CD4-positive, CD25-positive, alpha-beta regulatory T cell (primary cell): Measurements from ENCODE around the gene MAOA. TPM values are rescaled to one million over a fixed set of nuclear protein-coding genes. Genes with fewer than 3 reads are reported as not detected.

ENCODE experiments used
- ATAC-seq, 2 donors: fragments of 150-1000 bp; cut with Tn5 transposase; one replicate each; pipeline ENCODE4 v1.10.0; 2021; ENCODE audit warnings: low read depth in 2 of 2, moderate number of reproducible peaks in 2 of 2, moderate library complexity in 1 of 2
- DNase-seq, 3 donors: peaks; one replicate each; pipeline versions ENCODE4 v3.0.0 to v3.0.0-alpha.2; 2012 to 2022; ENCODE audit warnings: mixed read lengths in 1 of 3
- H3K27ac ChIP-seq: one replicate; pipeline ENCODE4 v1.7.0; 2013; ENCODE audit warnings: mild to moderate bottlenecking, low read length; ENCODE audit not compliant: insufficient read depth, poor library complexity, severe bottlenecking
- H3K27me3 ChIP-seq: one replicate; pipeline ENCODE4 v1.7.0; 2013; ENCODE audit warnings: low read length; ENCODE audit not compliant: control insufficient read depth, insufficient read depth
- H3K36me3 ChIP-seq: one replicate; pipeline ENCODE4 v1.7.0; 2013; ENCODE audit warnings: mild to moderate bottlenecking, low read length, moderate library complexity; ENCODE audit not compliant: control insufficient read depth, insufficient read depth
- H3K4me1 ChIP-seq: 2 replicates; pipeline ENCODE4 v1.7.0; 2013; ENCODE audit warnings: mild to moderate bottlenecking, low read length; ENCODE audit not compliant: insufficient read depth, control insufficient read depth, poor library complexity, severe bottlenecking
- H3K4me3 ChIP-seq: one replicate; pipeline ENCODE4 v1.7.0; 2013; ENCODE audit warnings: low read depth, mild to moderate bottlenecking, low read length, moderate library complexity
- H3K9me3 ChIP-seq, 2 experiments: 1 replicate in 1 of 2; 2 replicates in 1 of 2; pipeline ENCODE4 v1.7.0; 2013; ENCODE audit warnings: low read length in 2 of 2, mild to moderate bottlenecking in 1 of 2, moderate library complexity in 1 of 2; ENCODE audit not compliant: control insufficient read depth in 2 of 2
- H3K27ac Mint-ChIP-seq, 3 donors: one replicate each; pipeline ENCODE4 v1.8.0; 2020 to 2022; ENCODE audit warnings: mild to moderate bottlenecking in 3 of 3, mixed read lengths in 3 of 3, moderate library complexity in 2 of 3
- H3K27me3 Mint-ChIP-seq: one replicate; pipeline ENCODE4 v1.8.0; 2022; ENCODE audit warnings: mild to moderate bottlenecking, mixed read lengths
- H3K36me3 Mint-ChIP-seq: one replicate; pipeline ENCODE4 v1.8.0; 2020; ENCODE audit warnings: mixed read lengths
- H3K4me1 Mint-ChIP-seq, 4 donors: one replicate each; pipeline ENCODE4 v1.8.0; 2020 to 2022; ENCODE audit warnings: mixed read lengths in 4 of 4, mild to moderate bottlenecking in 1 of 4
- H3K4me3 Mint-ChIP-seq, 4 donors: one replicate each; pipeline ENCODE4 v1.8.0; 2020 to 2022; ENCODE audit warnings: mild to moderate bottlenecking in 4 of 4, mixed read lengths in 4 of 4, moderate library complexity in 3 of 4
- H3K9me3 Mint-ChIP-seq, 7 donors: one replicate each; pipeline ENCODE4 v1.8.0; 2020 to 2022; ENCODE audit warnings: mixed read lengths in 7 of 7, mild to moderate bottlenecking in 3 of 7, moderate library complexity in 2 of 7
- polyA plus RNA-seq, 4 donors: library from polyadenylated mRNA; unstranded; fragments of 300-500 nt; fragmentation: Illumina TruSeq; gene quantifications; one replicate each; pipeline ENCODE4 v1.2.3, GENCODE V29; 2021
- total RNA-seq: library from RNA; stranded (reverse); gene quantifications from one replicate; pipeline ENCODE4 v1.2.3, GENCODE V29; 2022

The MAOA gene
- total and polyA plus RNA-seq, 5 donors from 2014 or later = 0.03 to 4.8 TPM; not detected in 3

GRCh38 chrX:43679778-43680177 lies 23.7 kb downstream of the MAOA start:
- Mint-ChIP-seq H3K4me1 (peaks cover 0 to 24% (median 1%) of the 10 kb centered on the region in 4 donors), H3K9me3 (peaks cover 0 to 1% (median 0%) of the 10 kb centered on the region in 7 donors), H3K36me3 (no peaks in the 10 kb centered on the region), H3K27ac (no peak overlapping the region), H3K4me3 (no peak overlapping the region), H3K27me3 (peaks cover 4% of the 10 kb centered on the region)
- H3K36me3 ChIP-seq = no peaks in the 10 kb centered on the region
- ATAC-seq (no peak), DNase-seq (no peak)
- H3K27me3 ChIP-seq = peaks cover 4% of the 10 kb centered on the region
- H3K27ac ChIP-seq = no peak overlapping the region
- no peak overlapping the region for H3K4me3 ChIP-seq
- no peaks in the 10 kb centered on the region for H3K4me1 ChIP-seq
- H3K9me3 ChIP-seq = no peaks in the 10 kb centered on the region

- Histone ChIP-seq H3K27me3 (peaks cover 6% of the 10 kb centered on the region), H3K36me3 (no peaks in the 10 kb centered on the region), H3K4me1 (no peaks in the 10 kb centered on the region), H3K9me3 (no peaks in the 10 kb centered on the region), H3K27ac (no peak overlapping the region), H3K4me3 (no peak overlapping the region)
- peaks cover 0 to 1% (median 0%) of the 10 kb centered on the region in 4 donors for H3K4me1 Mint-ChIP-seq
- DNase-seq = no peak
- no peak overlapping the region for H3K4me3 Mint-ChIP-seq
- H3K27me3 Mint-ChIP-seq = peaks cover 4% of the 10 kb centered on the region
- no peak for ATAC-seq
- H3K9me3 Mint-ChIP-seq = peaks cover 0 to 1% (median 0%) of the 10 kb centered on the region in 7 donors
- H3K36me3 Mint-ChIP-seq = no peaks in the 10 kb centered on the region
- H3K27ac Mint-ChIP-seq = no peak overlapping the region
Measured at GRCh38 chrX:43682726-43683125, 26.6 kb downstream of the MAOA start.

GRCh38 chrX:43685221-43685620 lies 29.1 kb downstream of the MAOA start:
- Mint-ChIP-seq H3K4me3 (no peak overlapping the region), H3K27me3 (peaks cover 4% of the 10 kb centered on the region), H3K36me3 (no peaks in the 10 kb centered on the region), H3K4me1 (no peaks in the 10 kb centered on the region), H3K27ac (no peak overlapping the region), H3K9me3 (peaks cover 0 to 1% (median 0%) of the 10 kb centered on the region in 7 donors)
- Histone ChIP-seq H3K36me3 (no peaks in the 10 kb centered on the region), H3K9me3 (no peaks in the 10 kb centered on the region), H3K4me1 (no peaks in the 10 kb centered on the region), H3K27ac (no peak overlapping the region), H3K4me3 (no peak overlapping the region), H3K27me3 (peaks cover 6% of the 10 kb centered on the region)
- ATAC-seq (no peak), DNase-seq (no peak)

GRCh38 chrX:43688586-43688985 lies 32.5 kb downstream of the MAOA start:
- Mint-ChIP-seq H3K27me3 (no peaks in the 10 kb centered on the region), H3K4me1 (no peaks in the 10 kb centered on the region), H3K36me3 (no peaks in the 10 kb centered on the region), H3K4me3 (no peak overlapping the region), H3K9me3 (no peaks in the 10 kb centered on the region), H3K27ac (no peak overlapping the region)
- no peaks in the 10 kb centered on the region for H3K9me3 ChIP-seq
- no peak overlapping the region for H3K27ac ChIP-seq
- peaks cover 4% of the 10 kb centered on the region for H3K27me3 ChIP-seq
- DNase-seq = no peak
- ATAC-seq = no peak
- no peaks in the 10 kb centered on the region for H3K4me1 ChIP-seq
- no peaks in the 10 kb centered on the region for H3K36me3 ChIP-seq
- no peak overlapping the region for H3K4me3 ChIP-seq

- H3K4me1 Mint-ChIP-seq = no peaks in the 10 kb centered on the region
- no peaks in the 10 kb centered on the region for H3K9me3 ChIP-seq
- ATAC-seq (no peak), DNase-seq (no peak)
- H3K4me3 Mint-ChIP-seq = no peak overlapping the region
- peaks cover 4% of the 10 kb centered on the region for H3K27me3 Mint-ChIP-seq
- H3K36me3 Mint-ChIP-seq = no peaks in the 10 kb centered on the region
- no peaks in the 10 kb centered on the region for H3K4me1 ChIP-seq
- H3K27ac ChIP-seq = no peak overlapping the region
- H3K4me3 ChIP-seq = no peak overlapping the region
- peaks cover 2% of the 10 kb centered on the region for H3K27me3 ChIP-seq
- peaks cover 0 to 1% (median 0%) of the 10 kb centered on the region in 7 donors for H3K9me3 Mint-ChIP-seq
- H3K36me3 ChIP-seq = no peaks in the 10 kb centered on the region
- H3K27ac Mint-ChIP-seq = no peak overlapping the region
Measured at GRCh38 chrX:43693602-43694406, 37.7 kb downstream of the MAOA start.

GRCh38 chrX:43699475-43699874 lies 43.4 kb downstream of the MAOA start:
- Histone ChIP-seq H3K27ac (no peak overlapping the region), H3K9me3 (no peaks in the 10 kb centered on the region), H3K36me3 (no peaks in the 10 kb centered on the region), H3K27me3 (no peaks in the 10 kb centered on the region), H3K4me1 (no peaks in the 10 kb centered on the region), H3K4me3 (no peak overlapping the region)
- Mint-ChIP-seq H3K27me3 (peaks cover 26% of the 10 kb centered on the region), H3K4me1 (no peaks in the 10 kb centered on the region), H3K36me3 (no peaks in the 10 kb centered on the region), H3K4me3 (no peak overlapping the region), H3K27ac (no peak overlapping the region), H3K9me3 (peaks cover 0 to 1% (median 0%) of the 10 kb centered on the region in 7 donors)
- ATAC-seq (no peak), DNase-seq (no peak)

- Mint-ChIP-seq H3K27ac (no peak overlapping the region), H3K36me3 (no peaks in the 10 kb centered on the region), H3K4me3 (no peak overlapping the region), H3K4me1 (no peaks in the 10 kb centered on the region), H3K9me3 (no peaks in the 10 kb centered on the region), H3K27me3 (peaks cover 24% of the 10 kb centered on the region)
- no peak overlapping the region for H3K4me3 ChIP-seq
- H3K4me1 ChIP-seq = no peaks in the 10 kb centered on the region
- H3K27me3 ChIP-seq = no peaks in the 10 kb centered on the region
- ATAC-seq (no peak), DNase-seq (no peak)
- no peaks in the 10 kb centered on the region for H3K9me3 ChIP-seq
- no peak overlapping the region for H3K27ac ChIP-seq
- H3K36me3 ChIP-seq = no peaks in the 10 kb centered on the region
Measured at GRCh38 chrX:43702079-43702524, 46.0 kb downstream of the MAOA start.

- H3K4me1 Mint-ChIP-seq = no peaks in the 10 kb centered on the region
- Histone ChIP-seq H3K4me1 (no peaks in the 10 kb centered on the region), H3K4me3 (no peak overlapping the region), H3K27ac (no peak overlapping the region), H3K36me3 (no peaks in the 10 kb centered on the region), H3K9me3 (no peaks in the 10 kb centered on the region), H3K27me3 (no peaks in the 10 kb centered on the region)
- H3K9me3 Mint-ChIP-seq = no peaks in the 10 kb centered on the region
- no peak for DNase-seq
- H3K27ac Mint-ChIP-seq = no peak overlapping the region
- H3K4me3 Mint-ChIP-seq = no peak overlapping the region
- no peak for ATAC-seq
- no peaks in the 10 kb centered on the region for H3K36me3 Mint-ChIP-seq
- peaks cover 24% of the 10 kb centered on the region for H3K27me3 Mint-ChIP-seq
Measured at GRCh38 chrX:43702660-43703059, 46.6 kb downstream of the MAOA start.
